ENCODE results near the gene GLT8D2. TPM values are rescaled to one million over a fixed set of nuclear protein-coding genes. Genes with fewer than 3 reads are reported as not detected.
A peak's percentile ranks its signal among the peaks of the same experiment; 100 is the strongest.

Gene GLT8D2
- total RNA-seq, result 1 to 10 TPM; 1.6 to 5.1 TPM

DNA sequence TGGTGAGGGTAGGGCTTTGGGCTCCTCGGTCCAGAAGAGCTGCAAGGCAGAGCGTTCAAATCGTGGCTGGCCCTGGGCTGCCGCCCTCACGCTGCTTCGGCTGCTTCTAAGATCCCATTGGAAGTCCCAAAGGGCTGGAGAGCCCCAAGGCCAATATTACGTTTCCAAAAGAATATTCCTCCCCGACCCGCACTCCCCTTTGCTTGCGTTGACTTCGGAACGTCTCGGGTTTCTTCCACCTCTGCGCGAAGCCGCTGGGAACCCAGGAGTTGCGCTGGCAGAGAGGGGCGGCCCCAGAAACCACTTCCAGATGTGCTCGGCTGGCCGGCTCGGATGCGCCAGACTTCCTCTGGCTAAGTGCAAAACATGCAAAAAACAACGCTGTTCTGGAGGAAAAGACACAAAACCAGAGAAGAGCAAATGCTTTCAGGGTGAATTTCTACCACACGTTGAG lies at the start of gene GLT8D2:
Gene GLT8D2, minus strand, starts transcription at position 285 of the 454 bp plus-strand sequence. CDS start 30,539 bp downstream, outside the sequence.
- TF ChIP-seq, protein P1, sequence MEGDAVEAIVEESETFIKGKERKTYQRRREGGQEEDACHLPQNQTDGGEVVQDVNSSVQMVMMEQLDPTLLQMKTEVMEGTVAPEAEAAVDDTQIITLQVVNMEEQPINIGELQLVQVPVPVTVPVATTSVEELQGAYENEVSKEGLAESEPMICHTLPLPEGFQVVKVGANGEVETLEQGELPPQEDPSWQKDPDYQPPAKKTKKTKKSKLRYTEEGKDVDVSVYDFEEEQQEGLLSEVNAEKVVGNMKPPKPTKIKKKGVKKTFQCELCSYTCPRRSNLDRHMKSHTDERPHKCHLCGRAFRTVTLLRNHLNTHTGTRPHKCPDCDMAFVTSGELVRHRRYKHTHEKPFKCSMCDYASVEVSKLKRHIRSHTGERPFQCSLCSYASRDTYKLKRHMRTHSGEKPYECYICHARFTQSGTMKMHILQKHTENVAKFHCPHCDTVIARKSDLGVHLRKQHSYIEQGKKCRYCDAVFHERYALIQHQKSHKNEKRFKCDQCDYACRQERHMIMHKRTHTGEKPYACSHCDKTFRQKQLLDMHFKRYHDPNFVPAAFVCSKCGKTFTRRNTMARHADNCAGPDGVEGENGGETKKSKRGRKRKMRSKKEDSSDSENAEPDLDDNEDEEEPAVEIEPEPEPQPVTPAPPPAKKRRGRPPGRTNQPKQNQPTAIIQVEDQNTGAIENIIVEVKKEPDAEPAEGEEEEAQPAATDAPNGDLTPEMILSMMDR (IDR thresholded peaks at IDR 0.05), result no peak
- peak; percentile 24 for DNase-seq
- peaks cover 4% of the 10 kb centered on the region for H3K27me3 ChIP-seq
- no peaks in the 10 kb centered on the region for H3K36me3 ChIP-seq
- H3K27ac ChIP-seq, result peak within 1 kb of the TSS; percentile 48
- no peaks in the 10 kb centered on the region for H3K4me1 ChIP-seq
- intact Hi-C loops (cut with DNase I), result no loop called here
- peak within 1 kb of the TSS; percentile 31 for H3K4me3 ChIP-seq
- no peaks in the 10 kb centered on the region for H3K9me3 ChIP-seq
- H3K9ac ChIP-seq (ENCODE audit: low read depth in 2 of 2, low read length in 2 of 2), result peak within 1 kb of the TSS; percentile 13 to 40

- Histone ChIP-seq H3K9ac (ENCODE audit: low read depth in 2 of 2, low read length in 2 of 2) (no peak overlapping the region), H3K4me3 (no peak overlapping the region), H3K36me3 (peaks cover 7% of the 10 kb centered on the region), H3K27ac (no peak overlapping the region), H3K9me3 (no peaks in the 10 kb centered on the region), H3K4me1 (no peaks in the 10 kb centered on the region), H3K27me3 (no peaks in the 10 kb centered on the region)
- intact Hi-C loops (cut with DNase I), result no loop called here
- TF ChIP-seq, protein P1 (IDR thresholded peaks at IDR 0.05), result no peak
- DNase-seq, result no peak
Measured at GRCh38 chr12:104097954-104098353, 48.0 kb upstream of the GLT8D2 start.

GRCh38 chr12:104095289-104095688 lies 45.3 kb upstream of the GLT8D2 start:
- Histone ChIP-seq H3K27me3 (no peaks in the 10 kb centered on the region), H3K27ac (no peak overlapping the region), H3K36me3 (peaks cover 7% of the 10 kb centered on the region), H3K4me1 (no peaks in the 10 kb centered on the region), H3K9me3 (no peaks in the 10 kb centered on the region), H3K9ac (ENCODE audit: low read depth in 2 of 2, low read length in 2 of 2) (no peak overlapping the region), H3K4me3 (no peak overlapping the region)
- DNase-seq, result no peak
- intact Hi-C loops (cut with DNase I), result no loop called here
- TF ChIP-seq, protein P1 (IDR thresholded peaks at IDR 0.05), result no peak

GRCh38 chr12:104094284-104094683 lies 44.3 kb upstream of the GLT8D2 start:
- TF ChIP-seq, protein P1 (IDR thresholded peaks at IDR 0.05), result no peak
- DNase-seq, result no peak
- peaks cover 7% of the 10 kb centered on the region for H3K36me3 ChIP-seq
- H3K9ac ChIP-seq (ENCODE audit: low read depth in 2 of 2, low read length in 2 of 2), result no peak overlapping the region
- no peaks in the 10 kb centered on the region for H3K4me1 ChIP-seq
- no peaks in the 10 kb centered on the region for H3K9me3 ChIP-seq
- no peak overlapping the region for H3K4me3 ChIP-seq
- intact Hi-C loops (cut with DNase I), result no loop called here
- H3K27ac ChIP-seq, result no peak overlapping the region
- H3K27me3 ChIP-seq, result no peaks in the 10 kb centered on the region

DNA sequence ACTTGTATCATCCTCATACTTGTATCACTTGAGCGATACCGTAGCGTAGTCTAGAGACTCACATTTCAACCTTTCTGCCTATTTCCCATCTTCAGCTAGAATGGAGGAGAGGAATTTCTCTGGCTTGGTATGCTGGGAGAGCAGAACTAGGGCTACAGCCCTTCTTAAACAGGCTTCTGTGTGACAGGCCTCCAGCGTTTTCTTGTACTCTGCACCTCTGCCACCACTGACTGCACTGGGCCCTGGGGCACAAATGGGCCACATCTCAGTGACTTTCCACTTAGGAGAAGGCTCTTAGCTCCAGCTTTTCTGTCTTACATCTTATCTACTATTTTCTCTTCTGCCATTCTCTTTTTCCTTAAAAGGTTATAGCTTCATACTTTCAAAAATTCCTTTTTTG lies 41.1 kb upstream of the GLT8D2 start:
- intact Hi-C loops (cut with DNase I), result no loop called here
- Histone ChIP-seq H3K4me1 (no peaks in the 10 kb centered on the region), H3K9ac (ENCODE audit: low read depth in 2 of 2, low read length in 2 of 2) (no peak overlapping the region), H3K27ac (no peak overlapping the region), H3K36me3 (no peaks in the 10 kb centered on the region), H3K27me3 (no peaks in the 10 kb centered on the region), H3K9me3 (no peaks in the 10 kb centered on the region), H3K4me3 (no peak overlapping the region)
- TF ChIP-seq, protein P1 (IDR thresholded peaks at IDR 0.05), result no peak
- DNase-seq, result no peak
